NCI-H146 treated with DMSO at 0.1 percent for 48 hours (cell line): ENCODE data around the gene TSPAN16.

Experiments used
- DNase-seq: peaks from one replicate; lab custom pipeline; 2025; ENCODE audit not compliant: unreplicated experiment; lab: John Stamatoyannopoulos, UW

The TSPAN16 gene, protein sequence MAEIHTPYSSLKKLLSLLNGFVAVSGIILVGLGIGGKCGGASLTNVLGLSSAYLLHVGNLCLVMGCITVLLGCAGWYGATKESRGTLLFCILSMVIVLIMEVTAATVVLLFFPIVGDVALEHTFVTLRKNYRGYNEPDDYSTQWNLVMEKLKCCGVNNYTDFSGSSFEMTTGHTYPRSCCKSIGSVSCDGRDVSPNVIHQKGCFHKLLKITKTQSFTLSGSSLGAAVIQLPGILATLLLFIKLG

DNA sequence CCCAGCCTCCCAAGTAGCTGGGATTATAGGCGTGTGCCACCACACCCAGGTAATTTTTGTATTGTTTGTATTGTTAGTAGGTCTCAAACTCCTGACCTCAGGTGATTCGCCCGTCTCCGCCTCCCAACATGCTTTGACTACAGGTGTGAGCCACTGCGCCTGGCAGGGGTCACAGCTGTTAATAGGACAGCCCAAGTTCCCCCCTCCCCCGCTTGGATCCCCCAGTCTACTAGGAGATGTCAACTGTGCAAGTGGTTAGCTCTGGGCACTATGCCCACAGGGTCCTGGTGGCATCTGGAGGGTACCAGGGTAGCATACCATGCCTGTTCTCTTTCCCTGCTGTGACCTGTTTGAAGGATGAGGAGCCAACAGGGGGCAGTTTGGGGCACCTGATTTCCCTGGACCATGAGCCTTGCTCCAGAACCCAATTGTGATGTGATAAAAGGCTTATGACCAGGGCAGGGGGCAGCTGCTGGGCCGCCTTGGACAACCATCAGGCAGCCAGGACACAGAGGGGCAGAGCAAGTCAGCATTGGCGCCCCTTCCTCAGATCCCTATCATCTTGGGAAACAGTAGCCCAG is at the start of gene TSPAN16:
TSPAN16 (plus strand) TSS at position 496 of the 581 bp plus-strand sequence. CDS start 138 bp downstream, outside the sequence.
- no peak for DNase-seq

DNA sequence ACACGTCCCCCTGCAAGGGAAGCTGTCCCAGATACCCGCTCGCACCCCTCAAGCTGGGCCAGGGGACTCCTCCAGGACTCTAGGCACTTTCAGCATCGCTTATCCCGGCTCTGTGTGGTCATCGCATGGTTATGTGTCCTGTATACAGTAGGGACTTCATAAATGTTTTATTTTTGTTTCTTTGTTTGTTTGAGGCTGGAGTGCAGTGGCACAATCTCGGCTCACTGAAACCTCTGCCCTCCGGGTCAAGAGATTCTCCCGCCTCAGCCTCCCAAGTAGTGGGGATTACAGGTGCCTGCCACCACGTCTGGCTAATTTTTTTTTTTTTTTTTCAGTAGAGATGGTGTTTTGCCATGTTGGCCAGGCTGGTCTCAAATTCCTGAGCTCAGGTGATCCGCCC is 49.0 kb upstream of the TSPAN16 start:
- no peak for DNase-seq

DNA sequence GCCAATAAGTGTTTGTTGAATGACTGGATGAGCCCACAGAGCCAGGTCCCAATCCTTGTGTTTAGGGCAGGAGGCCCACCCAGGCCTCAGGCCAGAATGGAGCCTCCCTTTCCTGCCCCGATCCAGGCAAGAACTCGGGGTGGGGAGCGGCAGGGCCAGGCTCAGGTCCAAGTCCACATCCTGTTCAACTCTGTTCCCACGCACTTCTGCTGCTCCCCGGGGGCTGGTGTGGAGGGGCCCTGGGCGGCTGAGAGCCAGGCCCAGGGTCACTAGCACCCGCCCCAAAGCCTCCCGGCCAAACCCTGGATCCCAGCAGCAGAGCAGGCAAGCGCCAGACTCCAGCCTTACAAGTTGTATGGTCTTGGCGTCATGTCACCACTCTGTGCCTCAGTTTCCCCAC is 48.6 kb upstream of the TSPAN16 start:
- no peak for DNase-seq

DNA sequence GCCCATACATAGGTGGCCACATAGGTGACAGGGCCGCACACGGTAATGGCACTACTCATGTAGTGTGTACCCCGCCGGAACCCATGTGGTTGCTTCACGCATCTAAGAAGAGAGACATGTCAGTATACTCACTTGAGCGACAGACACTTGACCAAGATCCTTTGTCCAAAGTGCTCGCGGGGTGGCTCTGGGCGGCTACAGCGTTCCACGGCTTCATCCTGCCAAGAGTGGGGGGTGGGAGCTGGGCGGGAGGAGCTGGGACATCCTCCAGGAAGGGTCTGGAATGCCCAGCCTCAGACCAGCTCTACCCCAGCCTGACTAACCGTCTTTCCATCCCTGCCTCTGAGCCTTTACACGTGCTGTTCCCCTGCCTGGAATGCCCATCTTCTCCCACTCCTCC is 48.0 kb upstream of the TSPAN16 start:
- no peak for DNase-seq

DNA sequence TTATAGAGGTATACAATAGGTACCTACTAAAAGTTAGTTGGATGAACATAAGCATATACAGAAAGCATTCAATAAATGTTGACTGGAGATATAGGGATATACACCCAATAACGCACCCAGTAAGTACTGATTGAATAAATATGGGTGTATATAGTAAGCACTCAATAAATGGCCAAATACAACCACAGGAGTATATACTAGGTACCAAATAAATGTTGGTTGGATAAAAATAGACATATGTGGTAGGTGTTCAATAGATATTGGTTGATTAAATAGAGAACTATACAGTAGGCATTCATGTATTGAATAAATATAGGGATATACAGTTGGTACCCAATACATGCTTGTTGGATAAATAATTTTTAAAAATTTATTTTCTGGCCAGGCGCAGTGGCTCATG is 47.1 kb upstream of the TSPAN16 start:
- DNase-seq: no peak

DNA sequence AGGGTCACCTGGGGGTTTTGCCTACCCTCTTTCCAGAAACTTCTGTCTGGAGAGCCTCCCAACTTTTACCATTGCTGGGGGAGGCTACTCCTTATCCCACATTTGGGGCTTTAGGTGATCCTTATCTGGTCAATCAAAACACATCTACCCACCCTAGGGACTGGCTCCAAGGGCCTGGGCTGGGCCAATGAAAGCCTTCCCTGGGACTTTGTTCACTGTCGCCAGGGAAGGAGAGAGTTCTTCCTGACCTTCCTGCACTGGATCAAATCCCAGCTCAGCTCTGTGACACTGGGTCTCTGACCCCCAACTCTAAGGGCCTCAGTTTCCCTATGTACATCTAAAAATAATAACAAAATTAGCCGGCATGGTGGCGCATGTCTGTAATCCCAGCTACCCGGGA is 44.7 kb upstream of the TSPAN16 start:
- DNase-seq: no peak

DNA sequence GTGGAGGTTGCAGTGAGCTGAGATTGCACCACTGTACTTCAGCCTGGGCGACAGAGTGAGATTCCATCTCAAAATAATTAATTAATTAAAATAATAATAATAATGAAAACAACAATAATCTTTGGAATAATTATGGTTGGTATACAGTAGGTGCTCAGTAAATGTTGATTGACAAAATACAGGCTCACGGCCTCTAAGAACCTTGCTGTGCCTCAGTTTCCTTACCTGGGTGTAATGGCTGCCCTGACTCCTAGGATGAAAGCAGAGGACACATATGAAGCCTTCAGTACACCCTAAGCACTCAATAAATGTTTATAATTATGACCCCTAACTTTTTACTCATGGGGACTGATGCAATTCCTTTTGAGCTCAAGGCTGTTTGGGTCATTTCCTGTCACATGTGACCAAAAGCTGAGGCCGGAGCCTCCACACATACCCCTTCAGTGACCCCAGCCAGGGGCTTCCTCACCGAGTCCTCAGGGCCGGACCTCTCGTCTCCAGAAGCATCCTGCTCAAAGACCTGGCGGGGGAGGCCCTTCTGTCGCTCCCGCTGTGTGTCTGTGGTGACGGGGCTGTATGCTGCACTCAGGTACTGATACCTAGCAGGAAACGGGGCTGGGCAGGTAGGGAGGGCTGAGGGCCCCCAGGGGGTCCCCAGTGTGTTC is 44.2 kb upstream of the TSPAN16 start:
- DNase-seq: no peak

DNA sequence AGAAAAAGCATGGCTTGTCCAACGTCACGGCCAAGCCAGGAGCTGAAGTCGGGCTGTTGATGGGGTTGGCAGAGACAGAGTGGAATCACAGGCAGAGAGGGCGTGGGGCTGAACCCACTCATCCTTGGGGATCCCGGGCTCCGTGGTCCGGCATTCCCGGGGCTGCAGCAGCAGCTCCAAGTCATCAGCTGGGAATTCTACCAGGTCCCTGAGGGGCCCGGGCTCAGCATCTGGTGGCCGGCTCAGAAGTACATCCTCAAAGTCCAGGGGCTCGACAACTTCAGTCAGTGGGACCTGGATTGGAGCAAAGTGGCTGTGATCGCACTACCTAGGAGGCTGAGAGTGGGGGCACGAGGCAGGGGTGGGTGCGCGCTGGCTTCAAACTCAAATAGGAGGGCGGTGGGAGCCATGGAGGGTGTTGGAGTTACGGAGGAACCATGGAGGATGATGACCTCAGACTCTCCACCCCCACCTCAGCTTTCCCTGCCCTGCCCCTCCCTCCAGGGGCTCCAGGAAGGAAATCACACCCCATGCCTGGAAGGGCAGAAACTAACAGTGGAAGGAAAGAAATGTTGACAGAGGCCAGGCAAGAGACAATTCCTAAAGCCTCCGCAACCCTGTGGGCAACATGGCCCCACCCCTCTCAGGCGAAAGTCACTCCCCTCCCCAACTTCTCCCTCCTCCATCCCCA is 43.1 kb upstream of the TSPAN16 start:
- no peak for DNase-seq

DNA sequence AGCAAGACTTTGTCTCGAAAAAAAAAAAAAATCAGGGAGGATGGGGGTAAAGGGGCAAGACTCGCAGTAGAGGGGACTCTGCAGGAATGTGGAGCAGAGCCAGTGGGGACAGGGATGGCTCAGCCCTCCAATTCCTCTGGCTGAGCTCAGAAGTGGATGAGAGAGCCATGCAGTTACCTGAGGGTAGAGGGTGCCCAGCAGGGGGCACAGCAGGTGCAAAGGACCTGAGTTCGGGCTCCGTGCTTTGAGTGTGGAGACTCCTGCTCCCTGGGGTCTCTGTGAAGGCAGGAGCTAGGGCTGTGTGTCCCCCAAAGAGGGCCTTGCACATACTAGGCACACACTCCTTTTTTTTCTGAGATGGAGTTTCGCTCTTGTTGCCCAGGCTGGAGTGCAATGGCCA is 41.3 kb upstream of the TSPAN16 start:
- no peak for DNase-seq

DNA sequence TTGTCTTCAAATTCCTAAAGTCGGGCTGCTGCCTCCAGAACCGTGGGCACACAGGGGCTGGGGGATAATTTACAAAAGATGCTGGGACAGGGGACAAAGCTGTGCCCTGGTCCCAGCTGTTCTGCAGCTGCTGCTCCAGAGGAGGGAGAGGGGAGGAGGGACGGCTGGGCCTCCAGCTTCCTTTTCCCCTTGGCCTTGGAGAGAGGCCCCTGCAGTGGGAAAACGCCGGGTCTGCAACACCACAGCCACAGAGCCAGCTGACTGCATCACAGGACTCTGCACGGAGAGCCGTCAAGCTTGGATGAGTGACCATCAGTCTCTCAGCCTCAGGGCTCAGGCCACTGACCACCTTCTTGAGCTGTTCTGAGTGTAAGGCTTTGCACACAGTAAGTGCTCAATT is 39.8 kb upstream of the TSPAN16 start:
- DNase-seq: no peak

DNA sequence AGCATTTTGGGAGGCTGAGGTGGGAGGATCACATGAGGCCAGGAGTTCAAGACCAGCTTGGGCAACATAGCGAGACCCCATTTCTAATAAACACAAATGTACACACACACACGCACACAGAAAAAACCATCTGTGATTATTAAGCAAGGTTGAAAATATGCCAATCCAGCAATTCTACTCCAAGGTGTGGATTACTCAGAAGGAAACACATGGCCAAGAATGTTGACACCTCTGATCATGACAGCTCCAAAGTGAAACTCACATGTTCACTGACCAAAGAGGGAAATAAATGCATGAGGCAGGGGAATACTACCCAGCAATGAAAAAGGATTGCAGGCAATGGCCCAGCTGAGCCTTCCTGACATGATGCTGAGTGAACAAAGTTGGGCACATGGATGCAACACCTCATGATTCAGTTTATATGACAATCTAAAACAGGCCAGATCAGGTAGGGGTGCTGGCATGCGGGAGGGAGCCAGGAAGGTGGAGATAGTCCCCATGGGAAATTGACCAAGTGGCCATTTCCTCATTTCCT is 38.0 kb upstream of the TSPAN16 start:
- DNase-seq: no peak

DNA sequence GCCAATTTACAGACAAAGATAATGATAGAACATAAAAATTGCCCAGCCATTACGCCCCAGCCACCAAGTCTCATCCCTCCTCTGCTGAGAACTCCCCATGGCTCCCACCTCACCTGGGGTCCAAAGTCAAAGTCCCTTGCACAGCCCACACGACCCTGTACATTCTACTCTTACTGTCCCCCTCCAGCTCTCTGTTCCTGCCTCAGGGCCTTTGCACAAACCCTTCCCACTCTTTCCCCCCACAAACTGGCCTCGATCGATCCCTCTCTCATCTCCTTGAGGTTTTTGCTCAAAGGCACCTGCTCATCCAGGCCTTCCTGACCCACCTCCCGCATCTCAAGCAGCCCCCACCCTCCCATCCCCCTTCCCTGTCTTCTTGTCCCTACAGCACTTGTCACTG is 35.0 kb upstream of the TSPAN16 start:
- no peak for DNase-seq

DNA sequence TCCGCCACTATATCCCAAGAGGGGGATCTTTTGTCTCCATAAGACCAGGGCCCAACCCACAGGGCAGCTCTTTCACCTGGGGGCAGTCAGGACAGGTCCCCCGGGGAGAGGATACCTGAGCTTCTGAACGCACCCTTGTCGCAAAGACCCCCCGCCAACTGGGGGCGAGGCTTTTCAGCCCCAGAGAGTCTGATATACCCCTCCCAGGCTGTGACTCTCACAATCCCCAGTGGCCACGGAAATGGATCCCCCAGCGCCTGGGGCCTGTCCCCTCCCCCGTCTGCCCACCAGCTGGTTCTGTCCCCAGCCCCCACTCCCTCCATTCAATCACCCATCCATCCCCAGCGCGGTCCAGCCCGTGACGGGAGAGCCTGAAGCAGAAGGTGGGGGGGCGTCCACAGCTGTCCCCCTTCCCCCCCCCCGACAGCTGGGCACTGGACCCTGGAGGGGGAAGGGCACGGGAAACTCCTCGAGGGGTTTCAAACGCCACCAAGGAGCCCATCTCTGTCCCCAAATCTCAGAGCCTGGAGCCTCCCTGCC is 34.5 kb upstream of the TSPAN16 start:
- DNase-seq: peak; percentile 12

DNA sequence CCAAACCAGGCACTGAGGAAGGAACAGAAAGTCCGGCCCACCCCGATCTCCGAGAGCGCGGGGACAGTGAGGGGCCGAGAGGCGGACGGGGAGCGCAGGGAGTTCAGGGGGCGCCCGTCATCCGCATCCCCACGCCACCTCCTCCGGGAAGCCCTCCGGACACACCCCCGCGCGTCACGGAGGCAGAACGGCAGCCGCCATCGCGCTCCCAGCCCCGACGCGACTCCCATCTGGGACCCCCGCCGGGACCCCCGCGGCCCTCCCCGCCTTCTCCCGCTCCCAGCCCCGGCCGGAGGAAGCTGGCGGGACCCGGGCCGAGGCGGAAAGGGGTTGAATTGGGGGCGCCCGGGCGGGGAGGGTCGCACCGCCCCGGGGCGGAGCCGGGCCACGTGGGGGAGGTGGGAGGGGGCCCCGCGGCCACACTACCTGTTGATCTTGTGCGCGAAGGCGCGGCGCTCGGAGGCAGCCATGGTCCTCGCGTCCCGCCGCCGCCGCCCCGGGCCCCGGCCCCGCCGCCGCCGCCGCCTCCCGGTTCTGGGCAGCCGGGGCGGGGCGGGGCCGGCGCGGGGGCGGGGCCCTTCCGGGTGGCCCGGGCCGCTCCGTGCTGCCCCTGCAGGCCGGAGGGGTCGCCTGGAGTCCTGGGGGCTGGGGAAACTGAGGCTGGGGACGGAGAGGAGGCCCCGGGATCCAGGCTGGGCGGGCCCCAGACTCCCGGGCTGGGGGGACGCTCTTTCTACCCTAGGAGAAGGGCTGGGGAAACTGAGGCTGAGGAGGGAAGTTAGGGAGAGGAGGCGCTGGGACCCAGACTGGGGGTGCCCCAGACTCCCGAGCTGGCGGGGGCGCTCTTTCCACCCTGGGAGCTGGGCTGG is 33.8 kb upstream of the TSPAN16 start, which contains the start of gene DOCK6:
DOCK6 (minus strand) TSS at position 554 of the 869 bp plus-strand sequence; CDS start at position 470, 84 bp downstream.
- no peak for DNase-seq

DNA sequence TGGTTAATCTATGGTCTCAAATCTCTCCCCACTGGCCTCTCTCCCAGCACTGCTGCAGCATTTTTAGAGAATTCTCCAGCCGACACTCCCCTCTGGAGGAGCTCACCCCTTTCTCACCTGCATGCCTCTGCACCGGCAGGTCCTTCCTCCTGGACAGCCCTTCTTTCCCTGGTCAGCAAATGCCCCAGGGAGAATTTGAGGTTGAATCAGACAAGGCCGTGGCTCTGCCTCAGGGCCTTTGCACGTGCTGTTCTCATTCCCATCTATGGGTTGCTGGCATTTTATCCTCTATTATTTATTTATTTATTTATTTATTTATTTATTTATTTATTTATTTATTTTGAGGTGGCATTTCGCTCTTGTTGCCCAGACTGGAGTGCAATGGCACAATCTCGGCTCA is 32.2 kb upstream of the TSPAN16 start:
- no peak for DNase-seq

DNA sequence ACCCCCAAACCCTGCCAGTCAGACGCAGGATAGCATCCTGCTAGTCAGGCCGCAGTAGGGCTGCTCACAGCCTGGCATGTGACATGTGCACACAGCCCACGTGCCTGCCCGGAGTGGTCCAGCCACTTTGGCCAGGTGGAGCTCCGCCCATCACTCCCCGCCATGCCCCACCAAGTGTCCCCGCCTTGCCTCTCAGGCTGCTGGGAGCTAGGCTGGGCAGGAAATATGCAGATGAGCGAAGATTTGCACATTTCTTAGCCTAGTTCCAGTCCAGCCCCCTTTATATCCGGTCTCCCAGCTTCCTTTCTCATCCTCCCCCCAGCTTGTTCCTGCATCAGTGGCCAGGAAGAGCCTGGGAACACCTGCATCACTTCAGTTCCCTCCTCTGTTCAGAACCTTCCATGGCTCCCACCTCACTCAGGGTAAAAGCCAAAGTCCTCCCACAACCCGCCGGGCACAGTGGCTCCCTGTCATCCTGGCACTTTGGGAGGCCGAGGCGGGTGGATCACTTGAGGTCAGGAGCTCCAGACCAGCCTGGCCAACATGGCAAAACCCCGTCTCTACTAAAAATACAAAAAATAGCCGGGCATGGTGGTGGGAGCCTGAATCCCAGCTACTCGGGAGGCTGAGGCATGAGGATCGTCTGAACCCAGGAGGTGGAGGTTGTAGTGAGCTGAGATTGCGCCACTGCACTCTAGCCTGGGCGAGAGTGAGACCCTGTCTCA is 31.3 kb upstream of the TSPAN16 start:
- DNase-seq: no peak

DNA sequence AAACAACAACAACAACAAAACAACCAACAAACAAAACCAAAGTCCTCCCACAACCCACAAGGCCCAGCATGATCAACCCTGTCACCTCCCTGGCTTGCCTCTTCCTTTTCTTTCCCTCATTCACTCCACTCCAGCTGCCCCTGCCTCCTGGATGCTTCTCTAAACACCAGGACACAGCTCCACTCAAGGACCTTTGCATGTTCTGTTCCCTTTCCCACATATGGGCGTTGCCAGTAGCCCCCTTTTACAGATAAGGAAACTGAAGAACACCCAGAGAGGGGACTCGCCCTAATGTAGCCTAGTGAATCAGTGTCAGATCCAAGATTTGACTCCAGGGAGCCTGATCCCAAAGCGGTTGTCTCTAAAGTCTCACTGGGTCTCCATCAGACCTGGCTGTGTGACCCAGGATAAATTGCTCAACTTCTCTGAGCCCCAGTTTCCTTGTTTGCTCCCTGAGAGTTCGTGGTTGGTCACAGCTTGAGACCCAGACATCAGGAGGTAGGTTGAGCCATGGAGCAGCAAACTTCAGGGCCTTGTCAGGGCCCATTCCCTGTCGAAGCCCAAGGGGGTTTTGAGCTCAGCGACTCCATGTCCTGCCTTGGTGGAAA is 30.7 kb upstream of the TSPAN16 start:
- DNase-seq: no peak

DNA sequence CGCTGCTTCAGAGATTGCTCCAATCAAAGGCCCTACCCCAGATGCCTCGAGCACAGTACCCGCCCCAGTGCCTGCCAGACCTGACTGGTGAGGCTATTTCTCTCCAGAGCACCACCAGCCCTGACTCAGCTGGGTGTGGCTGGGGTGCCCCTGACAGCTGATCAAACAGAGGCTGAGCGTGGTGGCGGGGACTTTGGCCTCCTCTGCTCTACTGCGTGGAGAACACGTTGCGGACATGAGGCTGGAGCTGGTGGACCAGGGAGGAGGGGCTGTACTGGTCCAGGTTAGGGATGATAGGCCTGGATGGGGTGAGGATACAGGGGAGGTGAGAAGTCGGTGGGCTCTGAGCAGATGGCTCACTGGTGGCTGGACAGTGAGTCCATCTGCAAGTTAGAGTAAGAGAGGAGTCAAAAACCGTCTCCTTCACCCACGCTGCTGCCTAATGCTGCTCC is 30.1 kb upstream of the TSPAN16 start:
- peak; percentile 62 for DNase-seq
